HCT116 (cell line): ENCODE results near the gene ESR1. TPM values are rescaled to one million over a fixed set of nuclear protein-coding genes. Genes with fewer than 3 reads are reported as not detected.

Experiments used
- ATAC-seq: fragments of 200-7000 bp; cut with Tn5 transposase; 2 replicates; pipeline ENCODE4 v1.9.1; 2020; ENCODE audit warnings: mild to moderate bottlenecking, moderate library complexity
- BruUV-seq: library from RNA; stranded (reverse); fragments of 400-500 nt; replicated peaks from 2 replicates; lab custom pipeline; 2021; lab: Mats Ljungman, UMichigan
- CTCF ChIA-PET: fragments of 300-600 bp; sonication (Branson Sonifier 250); formaldehyde crosslinking; loops from one replicate; lab custom pipeline; 2021; ENCODE audit warnings: antibody characterized with exemption; lab: Charles Lee
- POLR2A ChIA-PET: fragments of 300-600, 350-600 bp; sonication (Branson Sonifier 250); formaldehyde crosslinking; loops from one replicate; lab custom pipeline; 2021; ENCODE audit warnings: antibody characterized with exemption; lab: Charles Lee
- RAD21 ChIA-PET, 2 experiments: fragments of 300-600 bp; sonication (Branson Sonifier 250); formaldehyde crosslinking; loops; one replicate each; lab custom pipeline; 2023; ENCODE audit warnings: low total read pairs in 2 of 2; ENCODE audit not compliant: uncharacterized antibody in 2 of 2, unreplicated experiment in 2 of 2, low non-redundant PET in 1 of 2; lab: Charles Lee
- DNase-seq: peaks from one replicate; pipeline ENCODE4 v3.0.0-alpha.2; 2010; ENCODE audit warnings: low read depth, low spot score
- H2AFZ ChIP-seq: fragments of 200-600 bp; shearing (Covaris generic), sonication (generic); 2 replicates; pipeline ENCODE4 v1.6.1; 2017; ENCODE audit warnings: low read depth, mixed run types, mixed read lengths, antibody characterized with exemption, low read length; ENCODE audit not compliant: poor library complexity, severe bottlenecking
- H3K27ac ChIP-seq: 2 replicates; pipeline ENCODE4 v1.5.1; 2012; ENCODE audit warnings: low read depth, low read length
- H3K27me3 ChIP-seq: fragments of 200-600 bp; sonication (generic); 2 replicates; pipeline ENCODE4 v1.6.1; 2016; ENCODE audit warnings: mixed run types, low read length, mixed read lengths; ENCODE audit not compliant: insufficient read depth
- H3K36me3 ChIP-seq, 2 experiments: fragments of 200-500 bp in 1 of 2; fragments of 200-600 bp in 1 of 2; sonication (Bioruptor generic) in 1 of 2; sonication (generic) in 1 of 2; 2 replicates each; pipeline versions ENCODE4 v1.5.1 to v1.6.1; 2014 to 2016; ENCODE audit warnings: low read length in 2 of 2, inconsistent platforms in 1 of 2, mixed read lengths in 1 of 2, mixed run types in 1 of 2; ENCODE audit not compliant: insufficient read depth in 2 of 2, control insufficient read depth in 1 of 2
- H3K4me1 ChIP-seq, 2 experiments: fragments of 200-600 bp in 1 of 2; sonication (generic) in 1 of 2; 2 replicates each; pipeline versions ENCODE4 v1.5.1 to v1.6.1; 2012 to 2017; ENCODE audit warnings: low read length in 2 of 2, inconsistent platforms in 1 of 2, mild to moderate bottlenecking in 1 of 2, mixed read lengths in 1 of 2, mixed run types in 1 of 2, moderate library complexity in 1 of 2; ENCODE audit not compliant: insufficient read depth in 2 of 2, control insufficient read depth in 1 of 2
- H3K4me2 ChIP-seq: fragments of 200-600 bp; sonication (generic); 2 replicates; pipeline ENCODE4 v1.6.1; 2017; ENCODE audit warnings: mixed run types, low read length, mixed read lengths
- H3K4me3 ChIP-seq, 2 experiments: fragments of 200-600 bp in 1 of 2; sonication (generic) in 1 of 2; replicated peaks in 1 of 2; 2 replicates each; pipeline ENCODE4 v1.5.1; 2011 to 2016; ENCODE audit warnings: low read length in 2 of 2, control low read depth in 1 of 2, low read depth in 1 of 2, mild to moderate bottlenecking in 1 of 2, mixed read lengths in 1 of 2, mixed run types in 1 of 2
- H3K79me2 ChIP-seq: fragments of 200-600 bp; sonication (generic); 2 replicates; pipeline ENCODE4 v1.6.1; 2017; ENCODE audit warnings: mild to moderate bottlenecking, mixed run types, low read length, moderate library complexity, mixed read lengths; ENCODE audit not compliant: insufficient read depth
- H3K9ac ChIP-seq: fragments of 200-600 bp; sonication (generic); 2 replicates; pipeline ENCODE4 v1.6.1; 2016; ENCODE audit warnings: low read length, mixed read lengths
- H3K9me2 ChIP-seq: fragments of 200-600 bp; sonication (generic), shearing (Covaris generic); 2 replicates; pipeline ENCODE4 v1.6.1; 2017; ENCODE audit warnings: mixed run types, mild to moderate bottlenecking, moderate library complexity; ENCODE audit not compliant: insufficient read depth
- H3K9me3 ChIP-seq, 2 experiments: fragments of 200-500 bp in 1 of 2; fragments of 200-600 bp in 1 of 2; sonication (Bioruptor generic) in 1 of 2; sonication (generic) in 1 of 2; 2 replicates each; pipeline ENCODE4 v1.6.1; 2014 to 2017; ENCODE audit warnings: low read length in 2 of 2, mixed read lengths in 2 of 2, inconsistent platforms in 1 of 2, low read depth in 1 of 2, mild to moderate bottlenecking in 1 of 2, mixed run types in 1 of 2, moderate library complexity in 1 of 2; ENCODE audit not compliant: control insufficient read depth in 1 of 2, insufficient read depth in 1 of 2
- H4K20me1 ChIP-seq: fragments of 200-600 bp; sonication (generic), shearing (Covaris generic); 2 replicates; pipeline ENCODE4 v1.6.1; 2017; ENCODE audit warnings: mixed run types, mild to moderate bottlenecking, moderate library complexity; ENCODE audit not compliant: insufficient read depth
- ATF3 ChIP-seq: IDR thresholded peaks from 2 replicates; pipeline ENCODE4 v1.6.1; 2012
- CBX3 ChIP-seq: IDR thresholded peaks from 2 replicates; pipeline ENCODE4 v1.6.1; 2012; ENCODE audit warnings: low read depth
- CEBPB ChIP-seq: IDR thresholded peaks from 2 replicates; pipeline ENCODE4 v1.6.1; 2012; ENCODE audit warnings: low read depth
- CTCF ChIP-seq, 3 experiments: fragments of 200-600 bp in 1 of 3; sonication (generic) in 1 of 3; IDR thresholded peaks in 2 of 3; conservative IDR thresholded peaks in 1 of 3; 2 replicates each; pipeline ENCODE4 v1.5.1; 2012 to 2017; ENCODE audit warnings: low read depth in 2 of 3, low read length in 2 of 3, antibody characterized with exemption in 1 of 3, borderline replicate concordance in 1 of 3, control low read depth in 1 of 3, mild to moderate bottlenecking in 1 of 3, mixed read lengths in 1 of 3, mixed run types in 1 of 3, moderate library complexity in 1 of 3; ENCODE audit not compliant: insufficient read depth in 1 of 3
- EGR1 ChIP-seq: IDR thresholded peaks from 2 replicates; pipeline ENCODE4 v1.6.1; 2012; ENCODE audit warnings: low read depth
- ELF1 ChIP-seq: IDR thresholded peaks from 2 replicates; pipeline ENCODE4 v1.6.1; 2012; ENCODE audit warnings: low read depth, borderline replicate concordance
- EZH2 ChIP-seq: fragments of 200-600 bp; sonication (generic); IDR thresholded peaks from 2 replicates; pipeline ENCODE4 v1.6.1; 2017; ENCODE audit warnings: antibody characterized with exemption, mixed run types
- FOSL1 ChIP-seq: IDR thresholded peaks from 2 replicates; pipeline ENCODE4 v1.6.1; 2012; ENCODE audit warnings: low read depth
- MAX ChIP-seq: IDR thresholded peaks from 2 replicates; pipeline ENCODE4 v1.6.1; 2012
- POLR2A ChIP-seq: IDR thresholded peaks from 2 replicates; pipeline ENCODE4 v1.7.0; 2011; ENCODE audit warnings: borderline replicate concordance; ENCODE audit not compliant: insufficient read depth, insufficient read length; ENCODE audit errors: extremely low read depth
- POLR2AphosphoS5 ChIP-seq: IDR thresholded peaks from 2 replicates; pipeline ENCODE4 v1.6.1; 2011; ENCODE audit warnings: mild to moderate bottlenecking, low read depth, low read length, moderate library complexity
- RAD21 ChIP-seq: IDR thresholded peaks from 2 replicates; pipeline ENCODE4 v1.6.1; 2012; ENCODE audit warnings: low read depth, mild to moderate bottlenecking
- REST ChIP-seq: IDR thresholded peaks from 2 replicates; pipeline ENCODE4 v1.6.1; 2012; ENCODE audit warnings: low read depth
- SIN3A ChIP-seq: IDR thresholded peaks from 2 replicates; pipeline ENCODE4 v1.6.1; 2012; ENCODE audit warnings: low read depth
- SP1 ChIP-seq: IDR thresholded peaks from 2 replicates; pipeline ENCODE4 v1.6.1; 2012; ENCODE audit warnings: low read depth
- YY1 ChIP-seq: IDR thresholded peaks from 2 replicates; pipeline ENCODE4 v1.6.1; 2011; ENCODE audit warnings: low read length, low read depth, moderate library complexity, mild to moderate bottlenecking; ENCODE audit not compliant: insufficient replicate concordance; ENCODE audit errors: extremely low read depth
- ZBTB33 ChIP-seq: IDR thresholded peaks from 2 replicates; pipeline ENCODE4 v1.6.1; 2011; ENCODE audit warnings: mild to moderate bottlenecking, low read length, moderate library complexity; ENCODE audit not compliant: insufficient replicate concordance; ENCODE audit errors: extremely low read depth
- ZFX ChIP-seq: fragments of 450-650 bp; IDR thresholded peaks from 2 replicates; pipeline ENCODE4 v1.6.1; 2017
- ZNF274 ChIP-seq: fragments of 200-500 bp; sonication (Bioruptor generic); IDR thresholded peaks from 2 replicates; pipeline ENCODE4 v1.6.1; 2014; ENCODE audit warnings: mild to moderate bottlenecking, low read depth, low read length, inconsistent platforms
- intact Hi-C: fragments of 100-400 bp; cut with micrococcal nuclease; formaldehyde crosslinking; loops from 2 replicates; pipeline ENCODE4 v1.10.0; 2022
- total RNA-seq: library from RNA; stranded (reverse); gene quantifications from one replicate; pipeline ENCODE4 v1.2.1, GENCODE V29; 2021; ENCODE audit not compliant: unreplicated experiment

Gene ESR1
- total RNA-seq, 1 experiment from 2014 or later = 0.17 TPM

GRCh38 chr6:151784441-151785214, 22.9 kb upstream of the ESR1 start:
- no peaks in the 10 kb centered on the region for H3K79me2 ChIP-seq
- POLR2A ChIA-PET = no interaction called here
- no peak overlapping the region for H3K9ac ChIP-seq
- H4K20me1 ChIP-seq = no peaks in the 10 kb centered on the region
- ATAC-seq = no peak
- TF ChIP-seq ZFX (no peak), YY1 (no peak), ZNF274 (no peak), EZH2 (no peak), CBX3 (no peak), MAX (no peak), ELF1 (no peak), POLR2A (no peak), CTCF (IDR thresholded peaks at IDR 0.05 in 2 of 3, conservative IDR thresholded peaks at IDR 0.05 in 1 of 3; ENCODE audit: borderline replicate concordance in 1 of 3, insufficient read depth in 1 of 3, low read depth in 2 of 3, low read length in 2 of 3) (no peak), POLR2AphosphoS5 (no peak), CEBPB (no peak), EGR1 (no peak), ZBTB33 (no peak), REST (no peak), ATF3 (no peak), SP1 (no peak), SIN3A (no peak), FOSL1 (no peak), RAD21 (no peak)
- no peaks in the 10 kb centered on the region for H3K36me3 ChIP-seq
- no TSS peak for BruUV-seq
- no peaks in the 10 kb centered on the region for H3K9me3 ChIP-seq
- no peak overlapping the region for H2AFZ ChIP-seq
- H3K4me1 ChIP-seq = no peaks in the 10 kb centered on the region
- no peaks in the 10 kb centered on the region for H3K9me2 ChIP-seq
- no peak overlapping the region for H3K4me3 ChIP-seq
- DNase-seq = no peak
- intact Hi-C loops = no loop called here
- CTCF ChIA-PET = no interaction called here
- H3K27ac ChIP-seq = no peak overlapping the region
- H3K4me2 ChIP-seq = no peak overlapping the region
- H3K27me3 ChIP-seq = no peaks in the 10 kb centered on the region
- RAD21 ChIA-PET = no interaction called here
